Measurements from ENCODE around the gene C1orf159. TPM values are rescaled to one million over a fixed set of nuclear protein-coding genes. Genes with fewer than 3 reads are reported as not detected.
A peak's percentile ranks its signal among the peaks of the same experiment; 100 is the strongest.

The C1orf159 gene
- total and polyA plus RNA-seq, 9 of the 15 experiments (the other 6 are each of a cell fraction or from before 2014, with no cell fraction given): 0.28 to 54.9 (median 10.6) TPM

- no TSS peak for BruUV-seq (replicated peaks)
- TF ChIP-seq NR1H2 (CRISPR knock-in tag; IDR thresholded peaks at IDR 0.05): no peak
- no peak for TF ChIP-seq ARNT (IDR thresholded peaks at IDR 0.05)
- TF ChIP-seq PPARD (CRISPR knock-in tag; IDR thresholded peaks at IDR 0.05): no peak
- TF ChIP-seq GABPA (tag; conservative IDR thresholded peaks at IDR 0.05; ENCODE audit: low read depth): no peak
- no peak for TF ChIP-seq ZBTB12 (CRISPR knock-in tag; IDR thresholded peaks at IDR 0.05)
- TF ChIP-seq ZFP1 (CRISPR knock-in tag; IDR thresholded peaks at IDR 0.05): no peak
- no peak for TF ChIP-seq GATAD2A (IDR thresholded peaks at IDR 0.05)
- TF ChIP-seq TBL1XR1 (IDR thresholded peaks at IDR 0.05; ENCODE audit: low read length in 2 of 2): no peak
- TF ChIP-seq CBFA2T2 (conservative IDR thresholded peaks at IDR 0.05): peak; percentile 14; the same call in 1 of the 2 replicates
- TF ChIP-seq CREB5 (CRISPR knock-in tag; IDR thresholded peaks at IDR 0.05): no peak
- TF ChIP-seq TRIM24 (IDR thresholded peaks at IDR 0.05): 0 out of 4 replicates have a peak, but pooled peaks of 1 of the 2 experiments have one; percentile 6
Measured at GRCh38 chr1:1062348-1063163, 53.3 kb downstream of the C1orf159 start.

More at GRCh38 chr1:1062348-1063163, 53.3 kb downstream of the C1orf159 start:
- H3K36me3 ChIP-seq (ENCODE audit: control insufficient read depth, insufficient read depth, low read length): no peaks in the 10 kb centered on the region
- WGBS (ENCODE audit: insufficient coverage, low coverage, missing lambda C conversion rate): 17% methylated on average over 23 of the region's 29 CpGs
- H3K79me2 ChIP-seq (ENCODE audit: control insufficient read depth, insufficient read depth, low read length): no peaks in the 10 kb centered on the region
- H4K20me1 ChIP-seq (replicated peaks; ENCODE audit: control insufficient read depth, insufficient read depth, low read length): no peaks in the 10 kb centered on the region; the same call in 1 of the 2 replicates
- H3K27me3 ChIP-seq (ENCODE audit: control insufficient read depth in 2 of 2, insufficient read depth in 2 of 2, low read length in 2 of 2): no peaks in the 10 kb centered on the region
- no peaks in the 10 kb centered on the region for H3K9me1 ChIP-seq (ENCODE audit: control insufficient read depth, insufficient read depth, low read length)
- H3K4me3 ChIP-seq: peak overlapping the region; percentile 29; the same call in 1 of the 2 replicates
- FAIRE-seq: peak; percentile 72
- CTCF ChIA-PET (ENCODE audit: low intra/inter-chr PET ratio): interaction anchor here (0.5 to 3.0 kb wide), 3 partner anchors 79 to 169 kb away, joined by 3 to 27 read pairs (median 4); partner anchors contain the start of genes B3GALT6 and SDF4
- peak overlapping the region; percentile 70 for H3K4me2 ChIP-seq (ENCODE audit: insufficient read depth, low read length)
- H2AFZ ChIP-seq (ENCODE audit: low read depth, low read length): peak overlapping the region; percentile 57
- POLR2A ChIA-PET: interaction anchor here (0.7 to 1.1 kb wide), 5 partner anchors 10 to 86 kb away, joined by 3 to 4 read pairs (median 3); partner anchors contain the start of gene ISG15
- ATAC-seq: peak; percentile 5; the same call in 1 of the 3 replicates
- DNase-seq (ENCODE audit: extremely low read depth in 1 of 4, low spot score in 3 of 4): peak; percentile 57 to 80 (median 67)
- peaks cover 58 to 87% of the 10 kb centered on the region in 2 experiments for H3K4me1 ChIP-seq (replicated peaks in 1 of 2; ENCODE audit: control insufficient read depth in 2 of 2, insufficient read depth in 2 of 2, low read length in 2 of 2)
- peak overlapping the region; percentile 27 to 88; a peak in 3 of 4 replicates for H3K9ac ChIP-seq (ENCODE audit: insufficient read depth in 1 of 2, low read depth in 2 of 2, low read length in 2 of 2)
- H3K27ac ChIP-seq (ENCODE audit: extremely low read depth, low read depth, low read length): no peak overlapping the region
- intact Hi-C loops (cut with micrococcal nuclease) (loop anchor here (1.0 to 5.0 kb wide), 5 partner anchors 29 to 140 kb away; partner anchors contain the start of genes AGRN, HES4 and SAMD11), in situ Hi-C loops (cut with MboI) (loop anchor here (10.0 kb wide), 1 partner anchor 78 kb away; the partner anchor contains the start of gene PERM1)
- H3K9me3 ChIP-seq (replicated peaks; ENCODE audit: control insufficient read depth, insufficient read depth, low read depth, low read length): no peaks in the 10 kb centered on the region
